Panc1 (cell line): ENCODE data around the gene PLIN1. TPM values are rescaled to one million over a fixed set of nuclear protein-coding genes. Genes with fewer than 3 reads are reported as not detected.

Experiments
- ATAC-seq: fragments of 200-7000 bp; cut with Tn5 transposase; 2 replicates; pipeline ENCODE4 v1.9.1; 2020; ENCODE audit warnings: mild to moderate bottlenecking, moderate library complexity
- BruUV-seq: library from RNA; stranded (reverse); fragments of 400-500 nt; replicated peaks from 2 replicates; lab custom pipeline; 2021; lab: Mats Ljungman, UMichigan
- CTCF ChIA-PET: fragments of 300-600 bp; sonication (Branson Sonifier 250); formaldehyde crosslinking; loops from one replicate; lab custom pipeline; 2022; ENCODE audit warnings: antibody characterized with exemption; lab: Charles Lee
- POLR2A ChIA-PET: fragments of 300-600 bp; sonication (Branson Sonifier 250); formaldehyde crosslinking; loops from one replicate; lab custom pipeline; 2022; ENCODE audit warnings: antibody characterized with exemption; lab: Charles Lee
- DNase-seq: peaks from one replicate; pipeline ENCODE4 v3.0.0-alpha.2; 2010; ENCODE audit warnings: low read depth, low spot score
- H3K27ac ChIP-seq: 2 replicates; pipeline ENCODE4 v1.5.1; 2011; ENCODE audit warnings: mild to moderate bottlenecking, low read length, inconsistent platforms
- H3K27me3 ChIP-seq: fragments of 200-500 bp; sonication (Bioruptor generic); 2 replicates; pipeline ENCODE4 v1.6.0; 2014; ENCODE audit warnings: low read length, inconsistent platforms; ENCODE audit not compliant: control insufficient read depth, insufficient read depth
- H3K36me3 ChIP-seq: fragments of 200-500 bp; sonication (Bioruptor generic); 2 replicates; pipeline ENCODE4 v1.5.1; 2014; ENCODE audit warnings: inconsistent platforms, mild to moderate bottlenecking, low read length, moderate library complexity; ENCODE audit not compliant: control insufficient read depth, insufficient read depth
- H3K4me1 ChIP-seq: 2 replicates; pipeline ENCODE4 v1.5.1; 2011; ENCODE audit warnings: inconsistent platforms, mild to moderate bottlenecking, low read length, moderate library complexity; ENCODE audit not compliant: control insufficient read depth, insufficient read depth
- H3K4me3 ChIP-seq, 2 experiments: 2 replicates each; pipeline ENCODE4 v1.5.1; 2011 to 2012; ENCODE audit warnings: low read depth in 2 of 2, low read length in 2 of 2, mild to moderate bottlenecking in 2 of 2, inconsistent platforms in 1 of 2, moderate library complexity in 1 of 2
- H3K9me3 ChIP-seq: fragments of 200-500 bp; sonication (Bioruptor generic); 2 replicates; pipeline ENCODE4 v1.5.1; 2014; ENCODE audit warnings: low read depth, mild to moderate bottlenecking, inconsistent platforms, low read length, moderate library complexity; ENCODE audit not compliant: control insufficient read depth, insufficient read depth
- CTCF ChIP-seq: fragments of 450-650 bp; IDR thresholded peaks from 2 replicates; pipeline ENCODE4 v1.5.1; 2017; ENCODE audit warnings: mild to moderate bottlenecking
- POLR2AphosphoS5 ChIP-seq: IDR thresholded peaks from 2 replicates; pipeline ENCODE4 v1.6.1; 2012; ENCODE audit warnings: mild to moderate bottlenecking, low read depth, low read length, moderate library complexity
- REST ChIP-seq, 2 experiments: IDR thresholded peaks; 2 replicates each; pipeline ENCODE4 v1.6.1; 2011 to 2012; ENCODE audit warnings: low read depth in 2 of 2, control low read depth in 1 of 2, low read length in 1 of 2, mild to moderate bottlenecking in 1 of 2, moderate library complexity in 1 of 2; ENCODE audit not compliant: insufficient read depth in 1 of 2
- SIN3A ChIP-seq: IDR thresholded peaks from 2 replicates; pipeline ENCODE4 v1.6.1; 2012; ENCODE audit warnings: low read depth, mild to moderate bottlenecking, low read length, moderate library complexity, borderline replicate concordance; ENCODE audit not compliant: insufficient read depth
- TCF7L2 ChIP-seq: IDR thresholded peaks from 2 replicates; pipeline ENCODE4 v1.6.1; 2011; ENCODE audit warnings: mild to moderate bottlenecking, low read depth, low read length, inconsistent platforms
- in situ Hi-C: cut with HindIII; loops from 2 replicates; pipeline ENCODE4 v1.10.0; 2016; ENCODE audit warnings: low sequenced_read_pairs, low pct_unique_long_range_greater_than_20kb
- intact Hi-C: fragments of 100-400 bp; cut with micrococcal nuclease; formaldehyde crosslinking; loops from one replicate; pipeline ENCODE4 v1.10.0; 2022; ENCODE audit not compliant: unreplicated experiment
- total RNA-seq: library from RNA; stranded (reverse); gene quantifications from one replicate; pipeline ENCODE4 v1.2.1, GENCODE V29; 2021; ENCODE audit not compliant: unreplicated experiment

Gene PLIN1
- total RNA-seq, 1 experiment from 2014 or later = 0.44 TPM

GRCh38 chr15:89641053-89641452 is 38.1 kb downstream of the PLIN1 start:
- ATAC-seq (no peak), DNase-seq (no peak)
- in situ Hi-C loops (no loop called here), intact Hi-C loops (no loop called here)
- ChIA-PET CTCF (no interaction called here), POLR2A (no interaction called here)
- BruUV-seq = no TSS peak
- no peaks in the 10 kb centered on the region; the same call in 1 of the 2 replicates for H3K36me3 ChIP-seq
- no peaks in the 10 kb centered on the region for H3K9me3 ChIP-seq
- no peaks in the 10 kb centered on the region for H3K4me1 ChIP-seq
- no peak overlapping the region for H3K27ac ChIP-seq
- H3K27me3 ChIP-seq = no peaks in the 10 kb centered on the region
- no peak for TF ChIP-seq CTCF
- TF ChIP-seq REST (IDR thresholded peaks at IDR 0.05; ENCODE audit: insufficient read depth in 1 of 2, low read depth in 2 of 2, low read length in 1 of 2) = no peak
- no peak for TF ChIP-seq TCF7L2
- no peak for TF ChIP-seq POLR2AphosphoS5
- TF ChIP-seq SIN3A = no peak
- H3K4me3 ChIP-seq = no peak overlapping the region

GRCh38 chr15:89640245-89640644 is 38.9 kb downstream of the PLIN1 start:
- H3K27ac ChIP-seq = no peak overlapping the region
- no peaks in the 10 kb centered on the region; the same call in 1 of the 2 replicates for H3K36me3 ChIP-seq
- no peaks in the 10 kb centered on the region for H3K9me3 ChIP-seq
- POLR2A ChIA-PET = no interaction called here
- DNase-seq (no peak), ATAC-seq (no peak)
- H3K4me3 ChIP-seq = no peak overlapping the region
- TF ChIP-seq REST (IDR thresholded peaks at IDR 0.05; ENCODE audit: insufficient read depth in 1 of 2, low read depth in 2 of 2, low read length in 1 of 2) (no peak), CTCF (no peak), SIN3A (no peak), POLR2AphosphoS5 (no peak), TCF7L2 (no peak)
- H3K27me3 ChIP-seq = no peaks in the 10 kb centered on the region
- no TSS peak for BruUV-seq
- in situ Hi-C loops = no loop called here
- intact Hi-C loops = no loop called here
- CTCF ChIA-PET = no interaction called here
- no peaks in the 10 kb centered on the region for H3K4me1 ChIP-seq
